Ishikawa (cell line): ENCODE measurements around the gene ZNF554.
A peak's percentile ranks its signal among the peaks of the same experiment; 100 is the strongest.

Experiments used
- CEBPB ChIP-seq: IDR thresholded peaks from 2 replicates; pipeline ENCODE4 v1.6.1; 2012
- CREB1 ChIP-seq: IDR thresholded peaks from 2 replicates; pipeline ENCODE4 v1.6.1; 2012; ENCODE audit warnings: low read depth
- EGR1 ChIP-seq: IDR thresholded peaks from 2 replicates; pipeline ENCODE4 v1.6.1; 2012
- EP300 ChIP-seq: IDR thresholded peaks from 2 replicates; pipeline ENCODE4 v1.6.1; 2012; ENCODE audit warnings: borderline replicate concordance
- FOXM1 ChIP-seq: IDR thresholded peaks from 2 replicates; pipeline ENCODE4 v1.6.1; 2012; ENCODE audit warnings: low read depth, borderline replicate concordance
- MAX ChIP-seq: IDR thresholded peaks from 2 replicates; pipeline ENCODE4 v1.6.1; 2012
- NFIC ChIP-seq: IDR thresholded peaks from 2 replicates; pipeline ENCODE4 v1.6.1; 2012
- RAD21 ChIP-seq: IDR thresholded peaks from 2 replicates; pipeline ENCODE4 v1.6.1; 2012; ENCODE audit warnings: low read depth
- REST ChIP-seq: IDR thresholded peaks from 2 replicates; pipeline ENCODE4 v1.6.1; 2012; ENCODE audit warnings: low read depth, mild to moderate bottlenecking
- TAF1 ChIP-seq: IDR thresholded peaks from 2 replicates; pipeline ENCODE4 v1.6.1; 2012; ENCODE audit warnings: low read depth, mild to moderate bottlenecking
- TCF12 ChIP-seq: IDR thresholded peaks from 2 replicates; pipeline ENCODE4 v1.6.1; 2012; ENCODE audit warnings: low read depth
- TEAD4 ChIP-seq: IDR thresholded peaks from 2 replicates; pipeline ENCODE4 v1.6.1; 2012
- USF1 ChIP-seq: IDR thresholded peaks from 2 replicates; pipeline ENCODE4 v1.6.1; 2012
- YY1 ChIP-seq: IDR thresholded peaks from 2 replicates; pipeline ENCODE4 v1.6.1; 2012; ENCODE audit warnings: low read depth
- ZBTB7A ChIP-seq: IDR thresholded peaks from 2 replicates; pipeline ENCODE4 v1.6.1; 2012; ENCODE audit warnings: low read depth

The ZNF554 gene

DNA sequence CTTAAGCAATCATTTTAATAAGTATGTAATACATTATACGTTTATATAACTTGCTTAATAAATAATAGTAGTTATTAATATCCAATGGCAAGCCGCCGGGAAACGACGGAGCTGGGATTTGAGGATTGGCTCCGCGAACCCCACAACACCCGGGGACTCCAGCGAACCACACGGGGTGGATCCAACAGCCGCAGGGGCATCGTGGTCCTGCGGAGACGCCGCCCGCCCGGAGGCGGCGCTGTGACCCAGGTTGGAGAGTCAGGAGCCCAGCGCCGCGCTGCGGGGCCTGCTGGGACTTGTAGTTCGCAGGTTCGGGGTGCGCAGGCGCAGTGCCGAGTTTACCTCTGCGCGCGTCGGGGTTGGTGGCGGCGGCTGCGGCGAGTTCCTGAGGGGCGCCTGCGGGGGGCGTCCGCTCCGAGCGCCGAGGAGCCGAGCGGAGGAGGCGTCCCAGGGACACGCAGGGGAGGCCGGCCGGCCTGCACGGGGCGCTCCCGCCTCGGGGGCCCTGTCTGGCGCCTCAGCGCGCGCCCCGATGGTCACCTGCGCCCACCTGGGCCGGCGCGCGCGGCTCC, at the start of gene ZNF554:
Gene ZNF554 (plus strand): TSS at position 329 of the 572 bp plus-strand sequence. CDS start 204 bp downstream, at position 533.
- TF ChIP-seq CREB1 (no peak), MAX (peak; percentile 69), RAD21 (peak; percentile 39; the same call in 1 of the 2 replicates), TEAD4 (no peak), TCF12 (0 out of 2 replicates have a peak, but pooled peaks have one; percentile 57), EGR1 (no peak), EP300 (0 out of 2 replicates have a peak, but pooled peaks have one; percentile 30), YY1 (peak; percentile 74), REST (no peak), ZBTB7A (peak; percentile 66), USF1 (peak; percentile 50), TAF1 (peak; percentile 63; the same call in 1 of the 2 replicates), FOXM1 (no peak), NFIC (no peak)

DNA sequence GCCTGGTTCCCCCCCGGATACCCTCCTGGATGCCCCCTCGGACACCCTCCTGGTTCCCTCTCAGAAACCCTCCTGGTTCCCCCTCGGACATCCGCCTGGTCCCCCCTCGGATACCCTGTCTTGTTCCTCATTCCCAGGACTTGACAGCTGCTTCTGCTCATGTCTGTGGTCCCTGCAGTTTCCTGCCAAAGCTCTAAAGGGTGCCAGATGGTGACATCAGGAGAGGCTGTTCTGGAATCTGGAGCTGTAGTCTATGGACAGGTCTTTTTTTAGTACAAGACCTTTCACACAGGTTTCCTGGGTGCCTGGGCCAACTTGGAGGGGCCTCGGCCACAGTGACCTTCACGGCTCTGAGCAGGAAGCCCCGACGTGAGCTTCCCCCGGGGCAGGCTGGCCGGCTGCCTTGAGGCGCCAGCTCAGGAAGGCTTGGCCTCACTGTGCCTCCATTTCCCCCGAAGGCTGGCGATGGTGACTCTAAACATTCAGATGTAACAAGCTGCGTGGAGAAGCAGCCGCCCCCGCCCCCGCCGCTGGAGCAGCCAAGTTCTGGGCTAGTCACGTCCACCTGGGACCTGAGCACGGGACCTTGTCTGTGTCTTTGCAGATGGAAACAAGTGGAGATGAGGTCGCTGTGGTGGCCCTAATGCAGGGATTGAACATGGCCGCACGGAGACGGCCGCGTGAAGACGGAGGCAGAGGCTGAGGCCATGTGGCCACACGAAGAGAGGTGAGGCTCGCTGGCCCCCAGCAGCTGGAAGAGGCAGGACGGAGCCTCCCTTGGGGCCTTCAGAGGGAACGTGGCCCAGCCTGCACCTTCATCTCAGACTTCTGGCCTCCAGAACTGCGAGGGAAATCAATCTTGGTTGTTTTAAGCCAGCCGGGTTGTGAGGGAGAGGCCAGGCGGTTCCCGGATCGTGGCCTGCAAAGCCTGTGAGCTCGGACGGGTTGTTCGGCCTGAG, 49.3 kb upstream of the ZNF554 start:
- TF ChIP-seq CREB1, result no peak
- no peak for TF ChIP-seq EGR1
- no peak for TF ChIP-seq MAX
- TF ChIP-seq YY1, result no peak
- no peak for TF ChIP-seq RAD21

DNA sequence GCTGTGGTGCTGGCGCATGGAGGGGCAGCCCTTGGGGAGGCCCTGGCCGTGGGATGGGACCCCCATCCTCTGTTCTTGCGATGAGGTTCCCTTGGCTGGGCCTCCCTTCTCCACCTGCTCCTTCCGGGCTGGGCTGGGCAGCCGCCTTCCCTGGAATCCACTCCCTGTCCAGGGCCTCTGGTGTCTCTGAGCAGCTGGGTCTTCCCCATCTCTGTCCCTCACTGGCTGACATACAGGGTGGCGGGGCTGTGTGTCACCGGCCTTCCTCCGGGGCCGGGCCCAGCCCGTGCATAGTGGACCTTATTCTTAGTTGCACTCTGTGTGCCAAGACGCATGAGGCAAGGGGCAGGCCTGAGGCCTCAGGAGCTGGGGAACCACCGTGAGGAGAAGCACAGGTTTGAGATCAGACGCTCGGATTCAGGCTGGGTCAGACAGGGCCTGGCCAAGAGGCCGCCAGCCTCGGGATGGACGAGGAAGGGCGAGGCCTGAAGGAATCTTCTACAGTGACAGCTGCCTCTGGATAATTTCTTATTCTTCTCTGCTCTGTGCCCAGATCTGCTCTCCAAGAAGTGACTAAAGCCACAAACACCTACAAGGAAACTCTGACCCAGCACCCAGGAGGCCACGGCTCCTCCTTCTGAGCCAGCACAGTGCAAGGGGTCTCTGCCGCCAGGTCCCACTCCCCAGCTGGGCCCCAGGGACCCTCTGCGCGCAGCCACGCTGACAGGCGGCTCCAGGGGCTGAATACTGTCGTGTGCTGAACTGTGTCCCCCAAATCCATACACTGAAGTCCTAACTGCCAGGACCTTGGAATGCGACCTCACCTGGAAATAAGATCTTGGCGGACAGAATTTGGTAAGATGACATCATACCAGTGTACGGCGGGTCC, 47.6 kb upstream of the ZNF554 start:
- no peak for TF ChIP-seq TAF1
- no peak for TF ChIP-seq CREB1
- no peak for TF ChIP-seq RAD21

GRCh38 chr19:2774083-2774679, 45.5 kb upstream of the ZNF554 start:
- TF ChIP-seq USF1, result no peak
- TF ChIP-seq TCF12, result no peak
- no peak for TF ChIP-seq EGR1
- no peak for TF ChIP-seq TAF1
- no peak for TF ChIP-seq EP300
- no peak for TF ChIP-seq YY1
- TF ChIP-seq CEBPB, result no peak
- no peak for TF ChIP-seq REST
- no peak for TF ChIP-seq MAX
- no peak for TF ChIP-seq TEAD4
- no peak for TF ChIP-seq ZBTB7A
- TF ChIP-seq RAD21, result no peak
- TF ChIP-seq CREB1, result no peak
- TF ChIP-seq NFIC, result no peak
- no peak for TF ChIP-seq FOXM1
